HG03280 (cell line): Measurements from ENCODE around the gene MOB1B.
"Not testable (repeated sequence)": the region's sequence is repeated elsewhere in the genome, so short reads cannot be mapped to it uniquely, and the experiment has no call there.

ENCODE experiments used
- ATAC-seq: cut with Tn5 transposase; IDR thresholded peaks from one replicate; pipeline ENCODE4 v1.9.1; 2021; ENCODE audit warnings: mild to moderate bottlenecking, moderate library complexity; ENCODE audit not compliant: unreplicated experiment

MOB1B gene

GRCh38 chr4:70901984-70902576 lies at the start of gene MOB1B:
MOB1B (plus strand) TSS chr4:70902369; CDS start chr4:70902537, 168 bp downstream.
- peak; percentile 76 for ATAC-seq

- ATAC-seq, result no peak
Observed at GRCh38 chr4:70855464-70855863, 46.7 kb upstream of the MOB1B start.

GRCh38 chr4:70858454-70858853 lies 43.7 kb upstream of the MOB1B start:
- no peak for ATAC-seq

- ATAC-seq, result no peak
Observed at GRCh38 chr4:70859066-70859465, 43.1 kb upstream of the MOB1B start.

GRCh38 chr4:70863099-70863790 lies 38.9 kb upstream of the MOB1B start:
- ATAC-seq, result peak; percentile 66

- ATAC-seq, result no peak
Observed at GRCh38 chr4:70868778-70869177, 33.4 kb upstream of the MOB1B start.

- ATAC-seq, result no peak
Observed at GRCh38 chr4:70873216-70873615, 29.0 kb upstream of the MOB1B start.

- no peak for ATAC-seq
Observed at GRCh38 chr4:70874268-70875156, 27.7 kb upstream of the MOB1B start.

GRCh38 chr4:70877556-70877955 lies 24.6 kb upstream of the MOB1B start:
- no peak for ATAC-seq

GRCh38 chr4:70880739-70881138 lies 21.4 kb upstream of the MOB1B start:
- no peak for ATAC-seq

- no peak for ATAC-seq
Observed at GRCh38 chr4:70885174-70885573, 17.0 kb upstream of the MOB1B start.

GRCh38 chr4:70892086-70892769 lies 9.9 kb upstream of the MOB1B start:
- ATAC-seq, result no peak

GRCh38 chr4:70893790-70894189 lies 8.4 kb upstream of the MOB1B start:
- ATAC-seq, result no peak

GRCh38 chr4:70895405-70895804 lies 6.8 kb upstream of the MOB1B start:
- ATAC-seq, result no peak

- no peak for ATAC-seq
Observed at GRCh38 chr4:70895811-70896491, 6.2 kb upstream of the MOB1B start.

- not testable (repeated sequence) for ATAC-seq
Observed at GRCh38 chr4:70898581-70898980, 3.6 kb upstream of the MOB1B start.

- ATAC-seq, result peak; percentile 7
Observed at GRCh38 chr4:70901607-70901983, 574 bp upstream of the MOB1B start.

- ATAC-seq, result peak; percentile 52
Observed at GRCh38 chr4:70902577-70903290, 565 bp downstream of the MOB1B start.

GRCh38 chr4:70903291-70903603 lies 1.1 kb downstream of the MOB1B start:
- no peak for ATAC-seq

- no peak for ATAC-seq
Observed at GRCh38 chr4:70908993-70909556, 6.9 kb downstream of the MOB1B start.
